Cerebellar nuclear complex (tissue), 1 donor: Measurements from ENCODE around the gene PLOD2.

Experiments used
- DNase-seq, 2 experiments: peaks; one replicate each; lab custom pipeline; 2025; lab: John Stamatoyannopoulos, UW

Gene PLOD2

DNA sequence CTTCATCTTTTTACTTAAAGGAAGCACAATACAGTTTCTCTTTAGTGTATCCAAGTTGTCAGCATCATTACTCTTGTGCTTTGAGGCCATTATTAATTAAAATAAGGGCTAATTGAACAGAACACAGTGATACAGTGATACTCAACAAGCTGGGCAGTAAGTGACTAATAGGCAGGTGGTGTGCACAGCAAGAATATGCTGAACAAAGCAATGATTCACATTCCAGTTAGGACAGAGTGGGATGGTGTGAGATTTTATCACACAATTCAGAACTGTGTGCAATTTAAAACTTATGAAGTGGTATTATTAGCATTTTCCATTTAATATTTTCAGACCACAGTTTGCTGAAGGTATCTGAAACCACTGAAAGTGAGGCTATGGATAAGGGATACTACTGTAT, 116.9 kb downstream of the PLOD2 start:
- DNase-seq: no peak

- no peak for DNase-seq
Observed at GRCh38 chr3:146040630-146041029, 120.4 kb downstream of the PLOD2 start.

DNA sequence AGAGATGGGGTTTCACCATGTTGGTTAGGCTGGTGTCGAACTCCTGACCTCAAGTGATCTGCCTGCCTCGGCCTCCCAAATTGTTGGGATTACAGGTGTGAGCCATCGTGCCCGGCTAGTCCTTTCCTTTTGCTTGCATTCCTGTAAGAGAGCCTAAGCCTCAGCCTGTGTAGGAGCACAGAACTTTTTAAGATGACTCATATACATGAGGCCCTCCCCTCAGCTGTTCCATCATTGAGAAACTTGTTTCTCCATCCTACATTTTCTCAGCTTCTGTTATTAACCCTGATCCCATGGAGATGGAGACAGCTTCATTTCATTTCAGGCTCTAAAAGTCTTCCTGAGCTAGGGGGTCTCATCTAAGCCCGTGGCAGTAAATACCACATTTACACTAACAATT, 123.3 kb downstream of the PLOD2 start:
- DNase-seq: no peak

GRCh38 chr3:146036281-146036680, 124.7 kb downstream of the PLOD2 start:
- DNase-seq: no peak

- no peak for DNase-seq
Observed at GRCh38 chr3:146035366-146035765, 125.6 kb downstream of the PLOD2 start.

DNA sequence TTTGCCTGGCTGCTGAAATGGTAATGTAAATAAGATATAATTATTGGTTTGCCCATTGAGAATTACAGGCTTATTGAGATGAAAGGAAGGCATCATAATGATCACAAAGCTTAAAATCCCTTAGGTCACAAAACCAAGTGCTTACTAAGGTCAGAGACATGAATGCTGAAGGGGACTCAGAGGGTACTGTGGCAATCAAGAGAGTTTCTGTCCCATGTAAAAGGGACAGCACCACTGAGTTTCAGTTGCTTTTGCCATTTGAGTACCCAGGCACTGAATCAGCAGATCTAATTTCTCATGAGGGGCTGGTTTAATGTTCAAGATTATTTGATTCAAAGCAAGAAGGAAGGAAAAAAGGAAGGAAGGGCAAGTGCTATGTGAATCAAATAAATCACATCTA, 127.0 kb downstream of the PLOD2 start:
- DNase-seq: no peak

GRCh38 chr3:146026547-146026946, 134.4 kb downstream of the PLOD2 start:
- no peak for DNase-seq

DNA sequence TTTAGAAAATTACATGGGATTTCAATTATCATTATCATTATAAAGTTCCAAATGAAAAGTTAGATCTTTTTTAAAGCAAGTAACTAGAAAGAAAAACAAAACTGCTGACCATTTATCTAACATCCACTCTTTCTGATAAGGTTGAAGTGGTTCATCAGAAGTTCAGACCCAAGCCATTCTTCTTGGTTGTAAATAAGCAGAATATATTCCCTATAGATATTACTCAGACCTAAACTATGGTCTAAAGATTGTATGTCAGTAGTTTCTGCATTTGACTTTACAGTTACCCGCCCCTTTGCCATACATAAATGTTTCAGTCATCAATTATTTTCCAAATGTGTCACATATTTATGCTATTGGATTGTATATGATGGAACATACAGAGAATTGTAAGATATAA, 136.7 kb downstream of the PLOD2 start:
- DNase-seq: no peak

DNA sequence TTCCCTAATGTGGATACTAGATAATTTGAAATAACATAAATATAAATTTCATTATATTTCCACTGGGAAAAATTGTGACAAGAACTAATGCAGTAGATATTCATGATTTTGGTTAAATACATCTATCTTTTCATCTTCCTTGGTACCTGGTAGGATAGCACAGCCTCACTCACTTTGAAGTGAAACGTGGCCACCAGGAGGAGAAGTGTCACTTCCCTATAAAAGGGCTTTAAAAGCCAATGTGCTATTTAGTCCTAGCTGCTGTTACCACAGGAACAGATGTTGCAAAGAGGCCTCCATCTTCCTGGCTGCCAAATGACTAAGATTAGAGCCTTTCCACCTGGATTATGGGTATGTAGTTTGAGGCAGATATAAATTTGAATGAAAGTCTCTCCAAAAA, 140.0 kb downstream of the PLOD2 start:
- no peak for DNase-seq

DNA sequence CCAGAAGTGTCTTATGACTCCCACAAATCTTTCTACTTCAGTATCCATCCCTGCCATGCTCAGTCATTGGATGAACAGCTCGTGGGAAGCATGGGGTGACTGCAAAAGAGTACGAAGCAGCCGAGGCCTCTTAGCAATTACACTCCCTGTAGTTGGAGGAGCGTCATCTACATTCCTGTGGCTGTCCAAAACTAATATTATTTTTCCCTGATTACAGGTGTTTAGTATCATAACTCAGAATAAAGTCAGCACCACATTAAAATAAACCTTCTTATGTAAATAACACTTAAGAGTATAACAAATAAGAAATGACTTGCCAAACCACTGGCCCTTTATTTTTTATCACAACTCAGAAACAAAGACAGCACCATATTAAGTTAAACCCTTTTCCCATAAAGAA, 141.5 kb downstream of the PLOD2 start:
- no peak for DNase-seq
